Parathyroid adenoma (tissue), 2 donors: ENCODE data around the gene TMEM185B.

Experiments
- H2AFZ ChIP-seq: fragments of 300-600 bp; sonication (generic); one replicate; pipeline ENCODE4 v1.7.0; 2017; ENCODE audit warnings: antibody characterized with exemption, mild to moderate bottlenecking
- H3K27ac ChIP-seq: fragments of 300-600 bp; sonication (generic); one replicate; pipeline ENCODE4 v1.7.0; 2017
- H3K27me3 ChIP-seq: fragments of 300-600 bp; sonication (generic); one replicate; pipeline ENCODE4 v1.7.0; 2017; ENCODE audit warnings: low read length; ENCODE audit not compliant: control insufficient read depth, insufficient read depth
- H3K36me3 ChIP-seq: fragments of 300-600 bp; sonication (generic); one replicate; pipeline ENCODE4 v1.7.0; 2017; ENCODE audit warnings: low read length; ENCODE audit not compliant: control insufficient read depth, insufficient read depth
- H3K4me1 ChIP-seq: fragments of 300-600 bp; sonication (generic); one replicate; pipeline ENCODE4 v1.7.0; 2017; ENCODE audit warnings: control low read depth
- H3K4me2 ChIP-seq: fragments of 300-600 bp; sonication (generic); one replicate; pipeline ENCODE4 v1.7.0; 2017; ENCODE audit warnings: low read length
- H3K4me3 ChIP-seq: fragments of 300-600 bp; sonication (generic); one replicate; pipeline ENCODE4 v1.7.0; 2017; ENCODE audit warnings: low read depth, low read length
- H3K79me2 ChIP-seq: fragments of 300-600 bp; sonication (generic); one replicate; pipeline ENCODE4 v1.7.0; 2017; ENCODE audit warnings: control low read depth
- H3K9ac ChIP-seq: fragments of 300-600 bp; sonication (generic); one replicate; pipeline ENCODE4 v1.7.0; 2017; ENCODE audit warnings: mild to moderate bottlenecking
- H3K9me3 ChIP-seq: fragments of 300-600 bp; sonication (generic); one replicate; pipeline ENCODE4 v1.7.0; 2017; ENCODE audit warnings: low read length; ENCODE audit not compliant: control insufficient read depth
- TF ChIP-seq, protein P1 (sequence below): fragments of 300-600 bp; sonication (generic); IDR thresholded peaks from one replicate; pipeline ENCODE4 v1.7.0; 2017; ENCODE audit warnings: antibody characterized with exemption, mild to moderate bottlenecking
- donor health status: primary hyperparathyroidism.

The TMEM185B gene

DNA sequence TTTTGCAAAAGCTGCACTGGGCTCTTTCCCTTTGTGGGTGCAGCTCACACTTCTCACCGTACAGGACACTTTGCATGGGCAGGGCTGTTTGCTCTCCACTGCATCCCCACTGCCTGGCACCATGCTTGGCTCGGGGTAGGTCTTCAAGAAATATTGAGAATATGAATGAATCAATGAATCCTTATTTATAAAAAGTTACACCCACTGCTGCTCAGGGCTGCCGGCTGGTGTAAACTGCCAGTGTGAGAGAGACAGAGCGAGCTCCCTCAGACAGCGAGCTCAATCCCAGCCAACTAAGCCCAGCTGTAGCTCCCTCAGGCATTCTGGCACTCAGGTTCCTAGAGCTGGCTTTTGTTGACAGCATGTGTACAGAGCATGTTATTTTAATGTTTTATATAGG is 3.4 kb downstream of the TMEM185B start:
- TF ChIP-seq, protein P1, sequence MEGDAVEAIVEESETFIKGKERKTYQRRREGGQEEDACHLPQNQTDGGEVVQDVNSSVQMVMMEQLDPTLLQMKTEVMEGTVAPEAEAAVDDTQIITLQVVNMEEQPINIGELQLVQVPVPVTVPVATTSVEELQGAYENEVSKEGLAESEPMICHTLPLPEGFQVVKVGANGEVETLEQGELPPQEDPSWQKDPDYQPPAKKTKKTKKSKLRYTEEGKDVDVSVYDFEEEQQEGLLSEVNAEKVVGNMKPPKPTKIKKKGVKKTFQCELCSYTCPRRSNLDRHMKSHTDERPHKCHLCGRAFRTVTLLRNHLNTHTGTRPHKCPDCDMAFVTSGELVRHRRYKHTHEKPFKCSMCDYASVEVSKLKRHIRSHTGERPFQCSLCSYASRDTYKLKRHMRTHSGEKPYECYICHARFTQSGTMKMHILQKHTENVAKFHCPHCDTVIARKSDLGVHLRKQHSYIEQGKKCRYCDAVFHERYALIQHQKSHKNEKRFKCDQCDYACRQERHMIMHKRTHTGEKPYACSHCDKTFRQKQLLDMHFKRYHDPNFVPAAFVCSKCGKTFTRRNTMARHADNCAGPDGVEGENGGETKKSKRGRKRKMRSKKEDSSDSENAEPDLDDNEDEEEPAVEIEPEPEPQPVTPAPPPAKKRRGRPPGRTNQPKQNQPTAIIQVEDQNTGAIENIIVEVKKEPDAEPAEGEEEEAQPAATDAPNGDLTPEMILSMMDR: no peak
- Histone ChIP-seq H3K27ac (no peak overlapping the region), H3K9me3 (no peaks in the 10 kb centered on the region)

DNA sequence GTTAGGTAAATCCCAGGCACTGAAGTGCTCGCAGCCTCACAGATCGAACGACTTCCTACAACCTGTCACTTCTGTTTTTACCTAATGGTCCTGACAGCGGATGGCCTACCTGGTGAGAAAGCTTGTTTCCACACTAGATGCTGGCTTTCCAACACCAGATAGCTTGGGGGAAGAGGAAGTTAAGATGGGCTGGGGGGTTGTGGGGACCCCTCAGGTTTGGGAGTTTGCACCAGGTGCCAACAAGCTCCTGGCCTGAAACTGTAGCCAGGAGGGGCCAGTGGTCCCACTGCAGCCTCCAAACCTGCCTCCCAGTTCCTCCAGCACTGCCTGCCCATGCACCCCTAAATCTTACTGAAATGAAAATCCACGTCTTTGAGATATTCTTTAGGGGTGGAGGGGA is 3.9 kb downstream of the TMEM185B start:
- no peaks in the 10 kb centered on the region for H3K27me3 ChIP-seq
- no peak overlapping the region for H3K27ac ChIP-seq
- TF ChIP-seq, protein P1: no peak
- H3K36me3 ChIP-seq: no peaks in the 10 kb centered on the region
- no peak overlapping the region for H2AFZ ChIP-seq
- H3K79me2 ChIP-seq: peaks cover 8% of the 10 kb centered on the region
- H3K4me2 ChIP-seq: no peak overlapping the region
- no peak overlapping the region for H3K4me3 ChIP-seq
- peaks cover 9% of the 10 kb centered on the region for H3K4me1 ChIP-seq
- H3K9me3 ChIP-seq: no peaks in the 10 kb centered on the region
- no peak overlapping the region for H3K9ac ChIP-seq

More for the DNA sequence above, 3.4 kb downstream of the TMEM185B start:
- no peak overlapping the region for H3K9ac ChIP-seq
- no peak overlapping the region for H2AFZ ChIP-seq
- no peak overlapping the region for H3K4me2 ChIP-seq
- no peaks in the 10 kb centered on the region for H3K27me3 ChIP-seq
- no peaks in the 10 kb centered on the region for H3K36me3 ChIP-seq
- H3K79me2 ChIP-seq: peaks cover 10% of the 10 kb centered on the region
- H3K4me1 ChIP-seq: peaks cover 13% of the 10 kb centered on the region
- H3K4me3 ChIP-seq: no peak overlapping the region

DNA sequence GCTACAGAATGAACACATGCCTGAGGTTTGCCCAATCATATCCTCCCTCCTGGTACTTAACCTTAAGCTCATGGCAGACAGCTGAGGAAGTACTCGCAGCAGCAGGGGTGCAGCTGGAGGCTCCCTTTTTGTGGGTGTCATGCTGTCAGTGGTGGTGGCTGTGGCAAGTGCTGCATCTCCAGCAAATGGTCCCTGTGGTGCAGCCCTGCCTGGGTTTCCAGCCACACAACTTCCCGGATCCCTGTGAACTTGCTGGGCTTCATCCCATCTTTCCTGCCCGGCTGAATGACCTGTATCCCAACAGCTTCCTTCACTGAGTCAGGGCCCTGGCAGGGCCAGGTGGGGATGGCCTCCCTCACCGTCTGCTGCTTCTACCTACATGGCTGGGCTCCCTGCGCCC is 5.0 kb downstream of the TMEM185B start:
- Histone ChIP-seq H3K9ac (no peak overlapping the region), H2AFZ (no peak overlapping the region), H3K27me3 (no peaks in the 10 kb centered on the region), H3K4me2 (no peak overlapping the region), H3K79me2 (peaks cover 4% of the 10 kb centered on the region), H3K36me3 (no peaks in the 10 kb centered on the region), H3K4me3 (no peak overlapping the region), H3K9me3 (no peaks in the 10 kb centered on the region), H3K4me1 (peaks cover 4% of the 10 kb centered on the region), H3K27ac (no peak overlapping the region)
- TF ChIP-seq, protein P1: no peak

DNA sequence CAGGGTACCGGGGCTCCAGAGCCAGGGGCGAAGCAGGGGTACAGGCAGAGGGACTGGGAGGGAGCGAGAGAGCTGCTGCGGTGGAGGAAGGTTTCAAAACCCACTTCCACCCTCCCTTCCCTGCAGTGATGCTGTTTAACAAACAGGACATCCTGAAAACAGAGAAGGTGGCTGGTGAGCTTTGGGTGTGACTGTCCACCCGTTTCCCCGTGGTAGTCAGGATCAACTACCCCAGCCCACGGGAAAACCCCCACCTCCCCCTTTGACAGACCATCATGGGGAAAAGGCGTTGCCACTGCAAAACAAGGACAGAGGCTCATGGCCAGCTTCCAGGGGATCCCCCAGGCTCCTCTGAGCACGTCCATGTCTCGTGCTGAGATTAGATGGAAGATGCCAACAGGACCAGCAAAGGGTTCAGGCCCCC is 12.9 kb downstream of the TMEM185B start:
- Histone ChIP-seq H3K4me1 (no peaks in the 10 kb centered on the region), H3K36me3 (no peaks in the 10 kb centered on the region), H3K79me2 (no peaks in the 10 kb centered on the region), H3K27me3 (no peaks in the 10 kb centered on the region), H3K9me3 (no peaks in the 10 kb centered on the region), H2AFZ (no peak overlapping the region), H3K4me3 (no peak overlapping the region), H3K9ac (no peak overlapping the region), H3K27ac (no peak overlapping the region), H3K4me2 (no peak overlapping the region)
- TF ChIP-seq, protein P1: no peak

DNA sequence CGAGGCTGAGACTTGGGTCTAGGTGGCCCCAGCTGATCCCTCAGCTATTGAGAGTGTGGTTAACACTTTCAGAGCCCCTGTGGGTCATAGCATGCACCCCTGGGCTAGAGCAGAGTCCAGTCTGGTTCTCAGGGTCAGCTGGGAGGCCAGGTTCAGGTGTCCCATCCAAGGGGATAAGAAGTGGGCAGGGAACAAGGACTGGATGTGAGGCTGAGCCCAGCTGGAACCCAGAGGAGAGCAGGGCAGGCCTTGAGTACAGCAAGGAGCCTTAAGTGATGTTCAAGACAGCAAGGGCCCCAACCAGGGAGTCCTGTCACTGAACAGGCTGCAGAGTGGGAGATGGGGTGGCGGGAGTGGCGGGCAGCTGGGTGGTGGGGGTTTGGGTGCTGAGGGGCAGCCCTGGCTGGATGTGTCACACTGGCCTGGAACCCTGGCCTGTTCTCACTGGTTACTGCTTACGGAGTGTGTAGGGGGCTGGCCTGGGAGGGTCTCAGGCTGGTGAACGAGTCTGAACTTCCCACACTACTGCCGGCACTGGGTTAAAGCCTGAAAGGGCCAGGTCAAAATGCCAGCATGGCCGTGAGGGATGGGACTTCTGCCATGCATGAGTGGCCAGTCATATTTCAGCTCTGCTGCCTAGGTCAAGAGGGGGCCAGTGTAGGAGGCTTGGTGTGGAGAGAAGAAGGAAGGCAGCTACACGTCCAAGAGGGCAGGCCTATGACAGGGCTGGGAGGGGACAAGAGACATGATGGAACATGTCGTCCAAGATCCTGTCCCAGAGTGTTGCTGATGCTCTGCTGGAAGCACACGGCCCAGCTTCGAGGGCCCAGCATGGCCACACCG is 13.6 kb downstream of the TMEM185B start:
- Histone ChIP-seq H3K9ac (no peak overlapping the region), H3K4me2 (no peak overlapping the region), H3K27ac (no peak overlapping the region), H3K4me3 (no peak overlapping the region), H3K4me1 (no peaks in the 10 kb centered on the region), H3K9me3 (no peaks in the 10 kb centered on the region), H3K27me3 (no peaks in the 10 kb centered on the region), H2AFZ (no peak overlapping the region), H3K36me3 (no peaks in the 10 kb centered on the region), H3K79me2 (no peaks in the 10 kb centered on the region)
- TF ChIP-seq, protein P1: no peak
